Measurements from ENCODE around the gene SUN1.

DNA sequence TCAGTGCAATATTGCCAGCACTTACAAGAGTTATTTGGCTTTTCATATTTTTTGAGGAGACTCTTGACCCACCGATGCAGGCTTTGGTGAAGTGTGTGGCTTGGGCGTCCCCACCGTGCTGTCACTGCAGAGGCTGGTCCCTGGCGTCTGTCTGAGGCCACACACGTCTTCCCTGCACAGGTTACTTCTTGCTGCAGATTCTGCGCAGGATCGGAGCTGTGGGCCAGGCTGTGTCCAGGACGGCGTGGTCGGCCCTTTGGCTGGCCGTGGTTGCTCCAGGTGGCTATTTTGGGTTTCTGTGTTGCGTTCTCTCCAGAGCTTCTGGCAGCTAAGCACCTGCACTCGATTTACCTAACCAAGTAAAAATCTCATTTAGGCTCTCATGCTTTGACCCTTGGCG lies 18.9 kb downstream of the SUN1 start:
- TF ChIP-seq, protein P1, sequence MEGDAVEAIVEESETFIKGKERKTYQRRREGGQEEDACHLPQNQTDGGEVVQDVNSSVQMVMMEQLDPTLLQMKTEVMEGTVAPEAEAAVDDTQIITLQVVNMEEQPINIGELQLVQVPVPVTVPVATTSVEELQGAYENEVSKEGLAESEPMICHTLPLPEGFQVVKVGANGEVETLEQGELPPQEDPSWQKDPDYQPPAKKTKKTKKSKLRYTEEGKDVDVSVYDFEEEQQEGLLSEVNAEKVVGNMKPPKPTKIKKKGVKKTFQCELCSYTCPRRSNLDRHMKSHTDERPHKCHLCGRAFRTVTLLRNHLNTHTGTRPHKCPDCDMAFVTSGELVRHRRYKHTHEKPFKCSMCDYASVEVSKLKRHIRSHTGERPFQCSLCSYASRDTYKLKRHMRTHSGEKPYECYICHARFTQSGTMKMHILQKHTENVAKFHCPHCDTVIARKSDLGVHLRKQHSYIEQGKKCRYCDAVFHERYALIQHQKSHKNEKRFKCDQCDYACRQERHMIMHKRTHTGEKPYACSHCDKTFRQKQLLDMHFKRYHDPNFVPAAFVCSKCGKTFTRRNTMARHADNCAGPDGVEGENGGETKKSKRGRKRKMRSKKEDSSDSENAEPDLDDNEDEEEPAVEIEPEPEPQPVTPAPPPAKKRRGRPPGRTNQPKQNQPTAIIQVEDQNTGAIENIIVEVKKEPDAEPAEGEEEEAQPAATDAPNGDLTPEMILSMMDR (IDR thresholded peaks at IDR 0.05): no peak
- TF ChIP-seq ZFX (IDR thresholded peaks at IDR 0.05; ENCODE audit: borderline replicate concordance): no peak
